Osteoblast (primary cell): ENCODE measurements around the gene CD320. TPM values are rescaled to one million over a fixed set of nuclear protein-coding genes. Genes with fewer than 3 reads are reported as not detected.
"Not testable (repeated sequence)": the region's sequence is repeated elsewhere in the genome, so short reads cannot be mapped to it uniquely, and the experiment has no call there.

Experiments used
- DNase-seq: peaks from one replicate; pipeline ENCODE4 v3.0.0; 2011; ENCODE audit warnings: low spot score, mixed read lengths; ENCODE audit not compliant: insufficient read length; ENCODE audit errors: missing footprints
- H2AFZ ChIP-seq: 2 replicates; pipeline ENCODE4 v1.6.0; 2011; ENCODE audit warnings: mild to moderate bottlenecking, low read length
- H3K27ac ChIP-seq: 2 replicates; pipeline ENCODE4 v1.5.1; 2011; ENCODE audit warnings: mild to moderate bottlenecking, low read depth, low read length, moderate library complexity
- H3K27me3 ChIP-seq: 2 replicates; pipeline ENCODE4 v1.6.0; 2012; ENCODE audit warnings: mild to moderate bottlenecking, control low read depth, inconsistent platforms, low read length, moderate library complexity; ENCODE audit not compliant: insufficient read depth
- H3K36me3 ChIP-seq: 2 replicates; pipeline ENCODE4 v1.5.1; 2011; ENCODE audit warnings: mild to moderate bottlenecking, low read length, control low read depth, moderate library complexity; ENCODE audit not compliant: insufficient read depth
- H3K4me1 ChIP-seq: 2 replicates; pipeline ENCODE4 v1.5.1; 2011; ENCODE audit warnings: mild to moderate bottlenecking, low read length, control low read depth, moderate library complexity; ENCODE audit not compliant: insufficient read depth
- H3K4me2 ChIP-seq: 2 replicates; pipeline ENCODE4 v1.6.0; 2011; ENCODE audit warnings: mild to moderate bottlenecking, low read length; ENCODE audit not compliant: insufficient read depth
- H3K4me3 ChIP-seq: fragments of 200-600 bp; sonication (generic); 3 replicates; pipeline ENCODE4 v1.5.1; 2012; ENCODE audit warnings: mild to moderate bottlenecking, low read length, inconsistent platforms; ENCODE audit not compliant: insufficient read depth
- H3K79me2 ChIP-seq: 2 replicates; pipeline ENCODE4 v1.6.0; 2012; ENCODE audit warnings: mild to moderate bottlenecking, low read length, control low read depth, inconsistent platforms; ENCODE audit not compliant: insufficient read depth
- H3K9me3 ChIP-seq: 2 replicates; pipeline ENCODE4 v1.5.1; 2011; ENCODE audit warnings: low read depth, low read length, control low read depth
- H4K20me1 ChIP-seq: 2 replicates; pipeline ENCODE4 v1.6.0; 2012; ENCODE audit warnings: mild to moderate bottlenecking, low read length, control low read depth; ENCODE audit not compliant: insufficient read depth
- CTCF ChIP-seq: IDR thresholded peaks from 2 replicates; pipeline ENCODE4 v1.5.1; 2011; ENCODE audit warnings: mild to moderate bottlenecking, low read depth, low read length, moderate library complexity; ENCODE audit errors: extremely low read depth
- total RNA-seq: library from RNA; depleted of rRNA; stranded (reverse); fragments of >200 nt; gene quantifications from 2 replicates; pipeline ENCODE4 v1.2.3, GENCODE V29; 2012

The CD320 gene
- 18.6 and 22.8 TPM in 2 replicates for total RNA-seq

- Histone ChIP-seq H4K20me1 (no peaks in the 10 kb centered on the region), H3K79me2 (no peaks in the 10 kb centered on the region), H3K36me3 (peaks cover 17% of the 10 kb centered on the region)
Measured at GRCh38 chr19:8307965-8308866, at the start of gene CD320. TSS of gene CD320 (minus strand) at chr19:8308358. CDS start at chr19:8308290, 68 bp downstream.

GRCh38 chr19:8357007-8357521 is 48.9 kb upstream of the CD320 start:
- Histone ChIP-seq H3K27ac (no peak overlapping the region), H3K9me3 (no peaks in the 10 kb centered on the region)
- DNase-seq: no peak

More at GRCh38 chr19:8307965-8308866, at the start of gene CD320:
- TF ChIP-seq CTCF: no peak
- Histone ChIP-seq H3K27me3 (no peaks in the 10 kb centered on the region), H3K4me1 (peaks cover 14% of the 10 kb centered on the region), H3K27ac (peak within 1 kb of the TSS; percentile 46), H3K4me3 (peak within 1 kb of the TSS; percentile 75), H3K9me3 (no peaks in the 10 kb centered on the region), H2AFZ (peak within 1 kb of the TSS; percentile 88), H3K4me2 (peak within 1 kb of the TSS; percentile 87)
- DNase-seq: peak; percentile 99

GRCh38 chr19:8355631-8356402 is 47.7 kb upstream of the CD320 start:
- Histone ChIP-seq H3K4me3 (no peak overlapping the region), H4K20me1 (no peaks in the 10 kb centered on the region), H3K4me1 (peaks cover 32% of the 10 kb centered on the region), H3K36me3 (no peaks in the 10 kb centered on the region), H3K79me2 (no peaks in the 10 kb centered on the region), H3K27ac (peak overlapping the region; percentile 74), H3K4me2 (peak overlapping the region; percentile 23), H3K27me3 (no peaks in the 10 kb centered on the region), H3K9me3 (no peaks in the 10 kb centered on the region), H2AFZ (no peak overlapping the region)
- TF ChIP-seq CTCF: peak; percentile 16
- peak; percentile 92 for DNase-seq

More at GRCh38 chr19:8357007-8357521, 48.9 kb upstream of the CD320 start:
- no peaks in the 10 kb centered on the region for H3K79me2 ChIP-seq
- H4K20me1 ChIP-seq: no peaks in the 10 kb centered on the region
- no peak overlapping the region for H2AFZ ChIP-seq
- no peak overlapping the region for H3K4me2 ChIP-seq
- H3K27me3 ChIP-seq: no peaks in the 10 kb centered on the region
- no peak overlapping the region for H3K4me3 ChIP-seq
- peaks cover 35% of the 10 kb centered on the region for H3K4me1 ChIP-seq
- no peaks in the 10 kb centered on the region for H3K36me3 ChIP-seq
- no peak for TF ChIP-seq CTCF

- not testable (repeated sequence) for H3K9me3 ChIP-seq, H3K27ac ChIP-seq, H4K20me1 ChIP-seq, H3K79me2 ChIP-seq, H3K27me3 ChIP-seq, DNase-seq, H3K4me3 ChIP-seq, H2AFZ ChIP-seq, H3K36me3 ChIP-seq
- peaks cover 35% of the 10 kb centered on the region for H3K4me1 ChIP-seq
- H3K4me2 ChIP-seq: peak overlapping the region; percentile 81
Measured at GRCh38 chr19:8352845-8353244, 44.7 kb upstream of the CD320 start.
